HG02885 (cell line): Measurements from ENCODE around the gene TTC38.
"Not testable (repeated sequence)": the region's sequence is repeated elsewhere in the genome, so short reads cannot be mapped to it uniquely, and the experiment has no call there.

Experiments used
- ATAC-seq: cut with Tn5 transposase; IDR thresholded peaks from one replicate; pipeline ENCODE4 v1.9.1; 2021; ENCODE audit warnings: mild to moderate bottlenecking; ENCODE audit not compliant: unreplicated experiment, poor library complexity

TTC38 gene

GRCh38 chr22:46244771-46245170, 23.0 kb upstream of the TTC38 start:
- ATAC-seq, result no peak

GRCh38 chr22:46245511-46245910, 22.3 kb upstream of the TTC38 start:
- ATAC-seq, result no peak

- ATAC-seq, result no peak
Measured at GRCh38 chr22:46246178-46246577, 21.6 kb upstream of the TTC38 start.

GRCh38 chr22:46247443-46247975, 20.3 kb upstream of the TTC38 start:
- ATAC-seq, result no peak

- peak; percentile 89 for ATAC-seq
Measured at GRCh38 chr22:46250035-46250782, 17.6 kb upstream of the TTC38 start, which contains the start of gene CDPF1. CDPF1 (minus strand) TSS chr22:46250293; CDS start chr22:46248284, 2,009 bp downstream.

GRCh38 chr22:46250783-46251125, 17.1 kb upstream of the TTC38 start:
- peak; percentile 4 for ATAC-seq

- ATAC-seq, result no peak
Measured at GRCh38 chr22:46251266-46251665, 16.5 kb upstream of the TTC38 start.

GRCh38 chr22:46251816-46252380, 15.9 kb upstream of the TTC38 start:
- ATAC-seq, result no peak

- ATAC-seq, result no peak
Measured at GRCh38 chr22:46256358-46256958, 11.3 kb upstream of the TTC38 start.

GRCh38 chr22:46259374-46259773, 8.4 kb upstream of the TTC38 start:
- no peak for ATAC-seq

- no peak for ATAC-seq
Measured at GRCh38 chr22:46260038-46260437, 7.8 kb upstream of the TTC38 start.

- no peak for ATAC-seq
Measured at GRCh38 chr22:46262449-46263215, 5.2 kb upstream of the TTC38 start.

GRCh38 chr22:46263216-46263590, 4.6 kb upstream of the TTC38 start, which contains the start of gene PKDREJ:
PKDREJ (minus strand) TSS chr22:46263343; CDS start chr22:46263322, 21 bp downstream.
- ATAC-seq, result no peak

- ATAC-seq, result not testable (repeated sequence)
Measured at GRCh38 chr22:46264520-46264919, 3.3 kb upstream of the TTC38 start.

GRCh38 chr22:46265627-46266026, 2.2 kb upstream of the TTC38 start:
- not testable (repeated sequence) for ATAC-seq

GRCh38 chr22:46269564-46269963, 1.8 kb downstream of the TTC38 start:
- no peak for ATAC-seq

GRCh38 chr22:46272196-46272595, 4.4 kb downstream of the TTC38 start:
- ATAC-seq, result no peak

GRCh38 chr22:46272762-46273431, 5.1 kb downstream of the TTC38 start:
- ATAC-seq, result no peak

GRCh38 chr22:46273432-46274148, 5.8 kb downstream of the TTC38 start:
- ATAC-seq, result no peak
